ENCODE measurements around the gene HSPB1.
"Not testable (repeated sequence)": the region's sequence is repeated elsewhere in the genome, so short reads cannot be mapped to it uniquely, and the experiment has no call there.

The HSPB1 gene

GRCh38 chr7:76302347-76303201 is at the start of gene HSPB1:
Gene HSPB1, plus strand, starts transcription at chr7:76302673. Its CDS starts 40 bp downstream, at chr7:76302713.
- DNase-seq (ENCODE audit: low read depth, low spot score) = peak; percentile 86

DNA sequence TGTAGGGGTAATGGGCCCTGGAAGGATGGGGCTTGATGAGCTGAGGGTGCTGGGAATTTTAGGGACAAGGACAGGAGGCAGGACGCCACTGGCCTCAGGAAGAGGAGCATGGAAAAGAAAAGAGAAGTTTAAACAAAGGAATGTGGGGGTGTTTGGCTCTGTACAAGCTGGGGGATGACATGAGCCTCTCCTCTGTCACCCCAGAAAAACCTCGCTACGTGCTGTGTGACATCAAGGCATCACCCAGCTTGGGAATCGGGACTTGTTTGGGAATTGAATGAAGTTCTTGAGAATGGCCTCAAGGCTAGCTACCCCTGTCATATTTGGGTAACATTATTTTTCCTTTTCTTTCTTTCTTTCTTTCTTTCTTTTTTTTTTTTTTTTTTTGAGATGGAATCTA is 47.7 kb upstream of the HSPB1 start:
- DNase-seq (ENCODE audit: low read depth, low spot score) = no peak

DNA sequence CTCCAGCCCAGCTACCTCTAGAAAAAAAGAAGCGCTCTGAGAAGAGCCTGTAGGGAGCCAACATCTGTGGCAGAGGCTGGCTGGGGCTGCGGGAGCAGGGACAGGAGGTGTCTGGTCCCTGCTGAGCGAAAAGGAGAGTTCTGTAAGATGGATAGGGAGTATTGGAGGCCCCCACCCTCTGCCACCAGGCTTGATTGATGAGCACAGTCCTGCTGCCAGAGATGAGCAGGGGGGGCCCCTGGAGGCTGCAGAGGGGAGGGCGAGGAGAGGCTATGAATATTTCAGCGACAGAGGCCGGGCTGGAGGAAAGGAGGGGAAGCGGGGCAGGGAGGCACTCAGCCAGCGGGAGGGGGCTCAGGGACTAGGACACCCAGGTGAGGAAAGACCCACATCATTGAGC is 44.5 kb upstream of the HSPB1 start:
- DNase-seq (ENCODE audit: low read depth, low spot score) = peak; percentile 90

- no peak for DNase-seq (ENCODE audit: low read depth, low spot score)
Measured at GRCh38 chr7:76259124-76260093, 43.1 kb upstream of the HSPB1 start.

DNA sequence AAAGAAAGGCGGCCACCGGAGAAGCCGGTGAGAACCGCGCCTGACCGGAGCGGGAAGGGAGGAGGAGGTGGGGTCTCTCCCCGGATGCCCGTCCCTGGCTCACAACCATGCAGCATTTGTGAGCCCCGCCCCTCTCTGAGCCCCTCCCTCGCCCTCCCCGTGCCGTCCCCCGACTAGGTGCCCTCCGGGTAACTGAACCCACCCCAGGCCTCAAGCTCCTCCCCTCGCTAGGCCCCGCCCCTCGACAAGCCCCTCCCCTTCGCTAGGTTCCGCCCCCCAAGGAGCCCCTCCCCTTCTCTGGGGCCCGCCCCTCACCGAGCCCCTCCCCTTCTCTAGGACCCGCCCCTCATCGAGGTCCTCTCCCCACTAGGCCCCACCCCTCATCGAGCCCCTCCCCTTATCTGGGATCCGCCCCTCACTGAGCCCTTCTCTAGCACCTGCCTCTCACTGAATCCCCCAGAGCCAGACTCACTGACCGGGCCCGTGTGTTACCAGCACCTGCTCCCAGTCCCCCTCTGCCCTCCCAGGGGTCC is 42.2 kb upstream of the HSPB1 start:
- peak; percentile 77 for DNase-seq (ENCODE audit: low read depth, low spot score)

DNA sequence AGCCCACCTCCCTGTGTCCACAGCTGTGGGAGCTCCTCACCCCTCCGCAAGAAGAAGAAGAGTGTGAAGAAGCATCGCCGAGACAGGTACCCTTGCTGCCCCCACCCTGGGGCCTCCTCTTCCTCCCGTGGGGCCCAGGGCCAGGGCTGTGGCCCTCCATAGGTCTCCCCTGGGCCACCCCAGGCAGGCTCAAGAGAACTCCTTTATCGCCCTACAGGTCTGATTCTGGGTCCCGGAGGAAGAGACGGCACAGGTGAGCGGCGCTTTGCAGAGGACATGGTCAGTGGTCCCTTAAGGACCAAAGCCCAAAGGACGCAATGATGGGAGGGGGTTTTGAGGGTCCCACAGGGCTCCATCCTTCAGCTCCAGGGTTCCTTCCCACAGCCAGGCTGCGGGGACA is 41.1 kb upstream of the HSPB1 start:
- no peak for DNase-seq (ENCODE audit: low read depth, low spot score)

GRCh38 chr7:76261931-76262330 is 40.5 kb upstream of the HSPB1 start:
- DNase-seq (ENCODE audit: low read depth, low spot score) = no peak

DNA sequence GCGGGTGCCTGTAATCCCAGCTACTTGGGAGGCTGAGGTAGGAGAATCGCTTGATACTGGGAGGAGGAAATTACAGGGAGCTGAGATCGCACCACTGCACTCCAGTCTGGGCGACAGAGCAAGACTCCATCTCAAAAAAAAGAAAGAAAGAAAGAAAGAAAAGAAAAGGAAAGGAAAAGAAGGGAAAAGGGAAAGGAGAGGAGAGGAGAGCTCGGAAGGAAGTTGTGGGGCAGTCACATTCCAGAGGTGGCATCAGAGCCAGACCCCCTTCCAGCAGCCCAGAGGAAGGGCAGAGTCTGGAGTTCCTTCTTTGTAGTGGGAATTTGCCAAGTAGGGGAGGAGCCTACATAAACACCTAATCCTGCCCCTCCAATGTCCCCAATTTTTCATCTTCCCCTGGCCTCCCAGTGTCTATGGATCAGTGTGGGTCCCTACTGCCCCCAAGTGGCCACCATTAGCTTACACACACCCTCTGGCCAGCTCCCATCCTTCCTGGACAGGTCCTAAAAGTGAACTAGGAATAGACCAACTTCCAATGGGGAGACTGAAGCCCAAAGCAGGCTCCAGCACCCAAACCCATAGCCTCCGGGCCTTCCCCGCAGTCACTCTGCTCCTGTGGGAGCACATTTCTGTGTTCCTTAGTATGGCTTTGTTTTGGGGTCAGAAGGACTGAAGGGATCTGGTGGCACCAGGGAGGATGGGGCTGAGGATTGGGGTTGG is 39.6 kb upstream of the HSPB1 start:
- peak; percentile 83 for DNase-seq (ENCODE audit: low read depth, low spot score)

DNA sequence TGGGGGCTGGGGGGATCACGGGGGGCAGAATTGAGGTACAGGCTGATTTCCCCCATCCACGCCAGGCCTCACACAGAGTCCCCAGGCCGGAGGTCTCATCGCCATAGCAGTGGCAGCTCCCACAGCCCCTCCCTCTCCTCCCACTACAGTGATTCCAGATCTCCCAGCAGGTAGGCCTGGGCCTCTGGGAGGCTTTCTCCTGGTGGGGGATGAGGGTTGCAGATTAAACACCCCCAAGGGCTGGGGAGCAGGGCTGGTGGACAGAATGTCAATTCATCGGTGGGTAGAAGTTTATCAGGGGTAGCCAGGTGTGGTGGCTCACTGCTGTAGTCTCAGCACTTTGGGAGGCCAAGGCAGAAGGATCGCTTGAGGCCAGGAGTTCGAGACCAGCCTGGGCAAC is 37.2 kb upstream of the HSPB1 start:
- no peak for DNase-seq (ENCODE audit: low read depth, low spot score)

DNA sequence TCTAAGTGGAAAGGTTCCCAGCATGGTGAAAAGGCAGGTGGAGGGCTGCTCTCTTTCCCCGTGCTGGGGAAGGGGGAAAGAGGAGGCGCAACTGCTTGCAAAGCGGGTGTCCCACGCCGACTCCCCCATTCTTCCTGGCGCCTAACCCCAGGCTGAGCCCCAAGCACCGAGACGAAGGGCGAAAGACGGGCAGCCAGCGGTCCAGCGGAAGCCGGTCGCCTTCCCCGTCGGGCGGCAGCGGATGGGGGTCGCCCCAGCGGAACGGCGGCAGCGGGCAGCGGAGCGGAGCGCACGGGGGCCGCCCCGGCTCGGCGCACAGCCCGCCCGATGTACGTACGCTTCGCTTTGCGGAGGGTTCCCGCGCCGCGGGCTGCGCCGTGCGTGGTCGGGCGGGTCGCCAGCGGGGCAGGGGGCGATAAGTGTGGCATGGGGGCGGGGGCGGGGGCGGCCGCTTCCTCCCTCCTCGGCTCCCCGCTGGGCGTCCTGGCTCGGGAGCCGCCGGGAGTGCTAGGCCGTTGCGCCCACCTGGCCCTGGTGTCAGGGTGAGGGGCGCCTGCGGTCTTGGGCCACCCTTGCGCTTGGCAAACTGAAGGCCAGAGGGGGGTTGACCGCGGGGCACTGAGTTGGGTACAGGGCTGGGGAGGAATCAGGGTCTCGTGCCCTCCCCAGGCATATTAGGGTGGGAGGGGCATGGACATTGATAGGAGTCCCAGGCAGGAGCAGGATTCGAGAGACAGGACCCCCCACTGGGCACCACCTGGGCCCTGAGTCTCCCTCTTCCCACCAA is 35.2 kb upstream of the HSPB1 start:
- peak; percentile 48 for DNase-seq (ENCODE audit: low read depth, low spot score)

GRCh38 chr7:76267894-76268183 is 34.6 kb upstream of the HSPB1 start:
- DNase-seq (ENCODE audit: low read depth, low spot score) = no peak

DNA sequence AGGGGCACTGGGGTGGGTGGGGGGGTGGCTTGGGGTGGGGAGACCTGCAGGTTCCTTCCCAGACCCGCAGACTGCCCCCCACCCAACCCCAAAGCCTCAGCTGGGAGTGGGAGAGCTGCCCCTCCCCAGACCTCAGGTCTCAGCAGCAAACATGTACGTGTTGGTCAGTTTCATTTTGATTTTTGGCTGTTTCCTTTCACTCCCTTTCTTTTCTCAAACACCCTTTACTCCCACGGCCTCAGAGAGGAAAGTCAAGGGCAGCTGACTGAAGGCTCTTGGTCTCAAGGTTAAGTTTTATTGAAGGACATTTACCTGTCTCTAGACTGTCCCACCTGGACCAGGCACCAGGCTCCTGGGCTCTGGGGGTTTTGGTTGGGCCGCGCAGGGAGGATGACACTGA is 34.1 kb upstream of the HSPB1 start:
- no peak for DNase-seq (ENCODE audit: low read depth, low spot score)

GRCh38 chr7:76269895-76270294 is 32.6 kb upstream of the HSPB1 start:
- DNase-seq (ENCODE audit: low read depth, low spot score) = no peak

DNA sequence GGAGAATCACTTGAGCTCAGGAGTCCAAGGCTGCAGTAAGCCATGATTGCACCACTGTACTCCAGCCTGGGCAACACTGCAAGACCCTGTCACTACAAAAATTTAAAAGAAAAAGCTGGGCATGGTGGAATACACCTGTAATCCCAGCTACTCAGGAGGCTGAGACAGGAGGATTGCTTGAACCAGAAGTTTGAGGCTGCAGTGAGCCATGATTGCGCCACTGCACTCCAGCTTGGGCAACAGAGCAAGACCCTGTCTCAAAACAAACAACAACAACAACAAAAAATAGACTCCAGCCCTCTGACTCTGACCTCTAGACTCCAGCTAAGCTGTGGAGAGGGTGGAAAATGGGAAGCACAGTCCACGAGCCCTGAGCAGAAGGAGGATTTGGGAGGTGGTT is 31.1 kb upstream of the HSPB1 start:
- DNase-seq (ENCODE audit: low read depth, low spot score) = not testable (repeated sequence)

DNA sequence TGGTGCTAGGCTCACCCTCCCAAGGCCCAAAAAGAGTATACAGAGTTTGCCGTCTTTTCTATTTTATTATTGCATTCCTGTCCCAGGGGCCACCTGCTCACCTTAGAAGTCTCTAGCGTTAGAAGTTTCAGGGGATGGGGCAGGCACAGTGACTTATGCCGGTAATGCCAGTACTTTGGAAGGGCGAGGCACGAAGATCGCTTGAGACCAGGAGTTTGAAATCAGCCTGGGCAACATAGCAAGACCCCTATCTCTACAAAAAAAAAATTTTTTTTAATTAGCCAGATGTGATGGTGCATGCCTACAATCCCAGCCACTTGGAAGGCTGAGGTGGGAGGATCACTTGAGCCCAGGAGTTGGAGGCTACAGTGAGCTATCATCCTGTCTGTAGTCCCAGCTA is 30.3 kb upstream of the HSPB1 start:
- DNase-seq (ENCODE audit: low read depth, low spot score) = no peak

- no peak for DNase-seq (ENCODE audit: low read depth, low spot score)
Measured at GRCh38 chr7:76272851-76273497, 29.5 kb upstream of the HSPB1 start.

DNA sequence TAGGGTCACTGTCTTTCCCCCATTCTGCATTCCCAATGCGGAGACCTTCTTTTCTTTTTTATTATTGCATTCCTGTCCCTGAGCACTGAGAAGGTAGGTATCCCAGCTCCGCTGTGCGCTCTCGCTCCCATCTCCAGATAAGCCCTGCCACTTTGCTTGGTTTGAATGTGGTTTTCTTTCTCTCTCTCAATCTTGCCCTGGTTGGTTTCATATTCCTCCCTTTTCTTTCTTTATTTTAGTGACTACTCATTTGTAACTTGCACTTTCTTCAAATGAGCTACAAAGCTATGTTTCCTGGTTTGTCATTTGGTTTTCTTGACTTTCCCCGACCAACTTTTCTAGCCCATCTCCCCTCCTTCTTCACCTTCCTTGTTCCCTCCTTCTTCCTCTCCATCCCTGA is 29.0 kb upstream of the HSPB1 start:
- DNase-seq (ENCODE audit: low read depth, low spot score) = no peak

GRCh38 chr7:76278540-76278939 is 23.9 kb upstream of the HSPB1 start:
- DNase-seq (ENCODE audit: low read depth, low spot score) = no peak

DNA sequence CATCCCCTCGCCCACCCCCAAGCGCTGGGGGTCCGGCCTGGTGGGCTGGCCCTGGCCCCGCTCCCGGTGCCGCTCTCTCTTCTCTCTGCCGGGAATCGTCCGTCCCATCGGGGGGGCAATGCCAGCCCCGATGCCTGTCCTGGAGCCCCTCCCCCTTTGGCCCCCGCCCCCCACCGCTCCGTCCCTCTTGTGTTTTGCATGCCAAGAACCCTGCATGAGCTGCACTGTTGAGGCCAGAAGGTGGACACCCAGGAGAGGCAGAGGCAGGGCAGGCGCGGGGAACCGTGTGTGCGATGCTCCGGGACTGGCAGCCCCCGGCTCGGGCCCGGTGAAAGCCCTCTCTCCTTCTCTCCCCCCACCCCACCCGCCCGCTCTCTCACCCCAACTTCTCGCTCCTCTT is 22.1 kb upstream of the HSPB1 start:
- no peak for DNase-seq (ENCODE audit: low read depth, low spot score)

GRCh38 chr7:76281006-76281705 is 21.3 kb upstream of the HSPB1 start:
- DNase-seq (ENCODE audit: low read depth, low spot score) = no peak
